GM19438 (cell line): ENCODE measurements around the gene ZNF595.
"Not testable (repeated sequence)": the region's sequence is repeated elsewhere in the genome, so short reads cannot be mapped to it uniquely, and the experiment has no call there.

Experiments used
- ATAC-seq: cut with Tn5 transposase; IDR thresholded peaks from one replicate; pipeline ENCODE4 v1.9.1; 2021; ENCODE audit warnings: low read depth; ENCODE audit not compliant: unreplicated experiment

Gene ZNF595

DNA sequence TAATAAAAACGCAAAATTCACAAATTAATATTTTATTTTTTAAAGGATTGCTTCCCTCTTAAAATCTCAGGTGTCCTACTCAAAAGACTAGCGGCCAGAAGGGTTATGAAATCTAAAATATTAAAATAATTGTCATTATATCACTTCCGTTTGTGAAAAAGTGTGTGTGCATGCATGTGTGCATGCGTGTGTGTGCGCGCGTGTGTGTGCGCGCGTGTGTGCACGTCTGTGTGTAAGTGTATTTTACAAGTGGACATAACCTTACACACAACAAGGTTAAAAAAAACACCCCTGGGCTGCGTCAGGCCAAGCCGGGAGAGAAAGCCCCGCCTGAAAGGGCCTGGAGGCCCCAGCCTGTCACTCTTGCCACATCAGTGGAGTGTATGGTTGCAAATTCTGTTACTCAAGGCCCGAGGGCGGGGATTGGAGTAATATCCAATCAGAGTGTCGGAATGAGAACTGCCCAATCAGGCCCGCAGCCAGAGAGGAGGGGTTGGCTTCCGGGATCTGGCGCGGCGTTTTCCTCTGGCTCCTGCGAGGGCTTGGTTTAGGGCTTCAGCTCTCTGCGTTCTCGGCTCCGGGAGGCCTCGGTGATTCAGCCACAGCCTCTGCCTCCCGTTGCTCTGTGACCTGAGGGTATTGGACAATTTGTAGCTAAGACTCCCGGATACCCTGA, at the start of gene ZNF595:
ZNF595 (plus strand) TSS at position 518 of the 676 bp plus-strand sequence. CDS start 168 bp downstream, outside the sequence.
- peak; percentile 45 for ATAC-seq

GRCh38 chr4:9937-10870, 42.9 kb upstream of the ZNF595 start:
- not testable (repeated sequence) for ATAC-seq

GRCh38 chr4:11095-11815, 41.9 kb upstream of the ZNF595 start:
- ATAC-seq = not testable (repeated sequence)

GRCh38 chr4:11816-12417, 41.2 kb upstream of the ZNF595 start:
- not testable (repeated sequence) for ATAC-seq

DNA sequence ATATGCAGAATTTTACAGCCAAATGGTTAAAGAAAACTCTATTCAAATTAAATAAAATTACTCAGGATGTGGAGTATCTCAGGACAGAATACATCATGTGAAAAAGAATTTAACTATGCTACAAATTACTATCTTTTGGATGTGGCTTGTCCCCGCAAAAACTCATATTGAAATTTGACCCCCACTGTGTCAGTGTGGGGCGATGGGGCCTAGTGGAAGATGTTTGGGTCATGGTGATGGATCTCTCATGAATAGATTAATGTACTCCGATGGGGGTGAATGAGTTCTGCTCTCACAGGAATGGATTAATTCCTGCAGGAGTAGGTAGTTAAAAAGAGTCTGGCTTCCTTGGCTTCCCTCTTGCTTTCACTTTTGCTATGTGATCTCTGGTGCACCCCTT, 35.0 kb upstream of the ZNF595 start:
- not testable (repeated sequence) for ATAC-seq

DNA sequence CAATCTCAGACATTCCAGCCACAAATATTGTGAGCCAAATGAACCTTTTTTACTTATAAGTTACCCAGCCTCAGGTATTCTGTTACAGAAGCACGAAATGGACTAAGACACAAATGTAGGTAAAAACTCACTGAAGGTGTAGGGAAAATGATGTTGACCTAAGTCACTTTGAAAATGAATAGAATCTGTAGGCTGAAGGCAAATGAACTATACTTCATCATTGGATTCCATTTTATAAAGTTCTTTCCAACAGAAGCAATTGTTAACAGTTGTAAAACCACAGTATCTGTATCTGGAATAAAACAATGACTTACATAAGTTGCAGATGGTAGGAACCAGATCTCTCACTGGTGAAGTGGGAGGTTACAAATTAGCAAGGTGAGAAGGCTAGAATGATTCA, 34.5 kb upstream of the ZNF595 start:
- ATAC-seq = not testable (repeated sequence)

DNA sequence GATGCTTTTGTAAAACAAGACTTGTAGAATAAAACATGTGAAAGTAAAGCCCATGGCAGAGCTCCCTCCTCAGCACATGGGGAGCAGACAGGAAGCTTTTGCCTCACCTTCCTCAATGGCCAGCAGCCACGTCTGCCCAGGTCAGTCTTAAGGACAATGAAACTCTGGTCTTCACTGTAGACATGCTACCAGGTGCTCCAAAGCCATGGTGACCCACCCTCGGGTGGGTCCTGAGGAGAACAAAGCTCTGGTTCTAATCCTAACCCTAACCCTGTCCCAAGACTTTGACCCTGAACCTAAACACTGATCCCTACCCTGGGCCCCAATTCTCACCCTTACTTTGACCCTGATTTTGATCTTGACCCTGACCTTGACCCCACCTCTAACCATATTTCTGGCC, 30.2 kb upstream of the ZNF595 start:
- not testable (repeated sequence) for ATAC-seq

GRCh38 chr4:24359-24758, 28.8 kb upstream of the ZNF595 start:
- not testable (repeated sequence) for ATAC-seq

GRCh38 chr4:27501-27900, 25.6 kb upstream of the ZNF595 start:
- ATAC-seq = not testable (repeated sequence)

GRCh38 chr4:28767-29542, 24.2 kb upstream of the ZNF595 start:
- not testable (repeated sequence) for ATAC-seq

DNA sequence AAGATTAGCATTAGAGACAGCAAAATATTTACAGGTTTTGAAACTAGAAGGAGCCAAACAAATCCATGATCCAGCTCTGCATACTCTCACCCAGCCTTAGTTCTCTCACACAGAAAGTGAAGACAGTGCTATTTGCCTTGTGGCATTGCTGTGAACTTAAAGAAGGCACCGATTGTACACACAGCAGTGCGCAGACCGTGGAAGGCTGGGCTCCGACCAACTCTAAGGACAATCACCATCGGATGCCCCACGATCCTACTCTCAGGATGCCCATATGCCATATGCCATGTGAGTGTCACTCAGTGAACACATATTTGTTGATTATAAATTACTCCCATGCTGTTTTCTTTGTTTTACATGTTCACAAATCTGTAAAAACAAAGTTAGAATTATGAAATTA, 19.8 kb upstream of the ZNF595 start:
- not testable (repeated sequence) for ATAC-seq

- ATAC-seq = not testable (repeated sequence)
Measured at GRCh38 chr4:36559-37415, 16.3 kb upstream of the ZNF595 start.

- not testable (repeated sequence) for ATAC-seq
Measured at GRCh38 chr4:38202-38601, 14.9 kb upstream of the ZNF595 start.

DNA sequence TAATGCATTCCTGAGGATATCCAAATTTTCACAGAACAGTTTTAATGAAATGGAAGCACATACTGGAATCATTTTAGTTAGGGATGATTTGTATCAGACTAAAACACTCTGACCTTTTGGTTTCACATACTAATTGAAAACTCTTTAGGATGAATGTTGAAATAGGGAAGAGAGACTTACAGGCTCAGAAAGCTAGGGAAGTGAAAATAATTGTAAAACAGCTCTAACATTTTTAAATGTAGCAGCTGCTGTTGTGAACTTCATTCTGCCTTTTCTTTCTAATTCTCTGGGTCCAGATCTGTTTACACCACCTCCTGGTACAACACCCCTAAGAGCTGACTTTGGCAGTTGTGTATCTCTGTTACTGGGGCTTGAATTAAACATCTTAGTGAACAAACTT, 9.7 kb upstream of the ZNF595 start:
- ATAC-seq = not testable (repeated sequence)

- ATAC-seq = peak; percentile 1
Measured at GRCh38 chr4:51253-51652, 1.9 kb upstream of the ZNF595 start.

DNA sequence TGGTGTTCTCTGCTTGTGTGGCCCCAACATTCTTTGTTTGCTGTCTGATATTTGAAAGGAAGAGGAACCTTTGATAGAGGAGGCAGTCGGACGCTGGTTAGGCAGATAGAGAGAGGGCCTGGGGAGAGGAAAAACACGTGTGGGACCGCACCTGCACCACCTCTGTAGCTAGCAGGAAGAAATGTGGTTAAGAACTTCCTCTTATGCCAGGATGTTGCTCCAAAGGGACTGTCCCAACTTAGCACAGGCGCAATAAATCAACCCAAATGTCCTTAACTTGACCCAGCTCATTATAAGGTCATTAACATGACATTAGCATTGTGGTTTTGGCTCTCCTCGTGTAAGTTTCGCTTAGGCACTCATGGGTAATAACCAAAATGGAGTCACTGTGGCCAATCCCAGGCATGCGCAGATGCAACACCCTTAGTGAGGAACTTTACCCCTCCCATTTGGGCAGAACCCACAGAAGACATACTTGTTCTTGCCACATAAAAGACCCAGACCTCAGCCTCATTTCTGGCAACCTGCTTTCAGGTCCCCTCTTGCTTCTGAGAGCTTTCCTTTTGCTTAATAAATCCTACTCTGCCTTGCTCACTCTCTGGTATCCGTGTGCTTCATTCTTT, 1.4 kb upstream of the ZNF595 start:
- peak; percentile 61 for ATAC-seq

DNA sequence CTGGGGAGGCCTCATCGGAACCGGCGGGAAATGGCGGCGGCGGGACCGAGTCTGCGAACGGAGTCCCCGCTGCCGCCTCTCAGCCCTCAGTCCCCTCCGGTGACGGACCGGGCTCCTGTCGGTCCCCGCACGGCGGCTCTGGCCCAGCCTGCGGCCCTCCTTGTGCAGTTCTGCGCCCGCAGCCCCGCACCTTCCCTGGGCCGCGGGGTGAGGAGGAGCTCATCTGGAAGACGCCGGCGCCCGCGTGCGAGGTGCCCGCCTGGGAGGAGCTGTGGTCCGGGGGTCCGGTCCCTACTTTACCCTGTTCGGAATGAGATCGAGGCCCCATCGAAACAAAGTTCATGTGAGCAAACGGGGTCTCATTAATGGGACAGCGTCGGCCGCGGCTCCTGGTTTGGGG, 400 bp downstream of the ZNF595 start:
- ATAC-seq = peak; percentile 6

- not testable (repeated sequence) for ATAC-seq
Measured at GRCh38 chr4:64733-65132, 11.6 kb downstream of the ZNF595 start.
